GM12873 (cell line): ENCODE measurements around the gene SRSF9.

ENCODE experiments used
- CTCF ChIP-seq: IDR thresholded peaks from 2 replicates; pipeline ENCODE4 v1.5.1; 2012; ENCODE audit warnings: low read depth, mild to moderate bottlenecking, moderate library complexity, low read length, control low read depth; ENCODE audit not compliant: insufficient read depth; ENCODE audit errors: missing control alignments

SRSF9 gene

GRCh38 chr12:120497524-120498150 lies 28.1 kb upstream of the SRSF9 start:
- no peak for TF ChIP-seq CTCF

- peak; percentile 24 for TF ChIP-seq CTCF
These were observed 27.1 kb upstream of the SRSF9 start for GRCh38 chr12:120496413-120497340.

- no peak for TF ChIP-seq CTCF
These were observed 26.3 kb upstream of the SRSF9 start, which contains the start of gene DYNLL1 for GRCh38 chr12:120495731-120496412. DYNLL1 (plus strand) TSS chr12:120496113; CDS start chr12:120496422, 309 bp downstream.

- no peak for TF ChIP-seq CTCF
These were observed 25.7 kb upstream of the SRSF9 start for GRCh38 chr12:120495186-120495730.

- TF ChIP-seq CTCF: no peak
These were observed 21.4 kb upstream of the SRSF9 start for GRCh38 chr12:120490833-120491512.

- TF ChIP-seq CTCF: no peak
These were observed 20.8 kb upstream of the SRSF9 start for GRCh38 chr12:120490325-120490724.
